ENCODE results near the gene ABHD1.

Gene ABHD1

GRCh38 chr2:27136751-27137150, 13.1 kb downstream of the ABHD1 start:
- no peak for DNase-seq (ENCODE audit: low spot score)

GRCh38 chr2:27137322-27137935, 13.8 kb downstream of the ABHD1 start:
- no peak for DNase-seq (ENCODE audit: low spot score)

GRCh38 chr2:27138111-27138510, 14.5 kb downstream of the ABHD1 start:
- no peak for DNase-seq (ENCODE audit: low spot score)

GRCh38 chr2:27139310-27139709, 15.7 kb downstream of the ABHD1 start, which contains the start of gene PRR30:
TSS of gene PRR30 (minus strand) at chr2:27139410. CDS start at chr2:27138329, 1,081 bp downstream.
- DNase-seq (ENCODE audit: low spot score) = no peak

- DNase-seq (ENCODE audit: low spot score) = no peak
Measured at GRCh38 chr2:27143285-27143684, 19.7 kb downstream of the ABHD1 start.

- DNase-seq (ENCODE audit: low spot score) = no peak
Measured at GRCh38 chr2:27145682-27146081, 22.1 kb downstream of the ABHD1 start.

GRCh38 chr2:27147935-27148334, 24.3 kb downstream of the ABHD1 start:
- DNase-seq (ENCODE audit: low spot score) = no peak

GRCh38 chr2:27148801-27149439, 25.3 kb downstream of the ABHD1 start, which contains the start of gene TCF23:
TSS of gene TCF23 (plus strand) at chr2:27149004. CDS start at chr2:27149134, 130 bp downstream.
- no peak for DNase-seq (ENCODE audit: low spot score)

GRCh38 chr2:27149570-27150405, 26.2 kb downstream of the ABHD1 start:
- DNase-seq (ENCODE audit: low spot score) = no peak

GRCh38 chr2:27150639-27151230, 27.1 kb downstream of the ABHD1 start:
- DNase-seq (ENCODE audit: low spot score) = no peak

- DNase-seq (ENCODE audit: low spot score) = no peak
Measured at GRCh38 chr2:27152102-27152795, 28.6 kb downstream of the ABHD1 start.

GRCh38 chr2:27152796-27153464, 29.3 kb downstream of the ABHD1 start:
- DNase-seq (ENCODE audit: low spot score) = no peak

GRCh38 chr2:27154488-27154887, 30.9 kb downstream of the ABHD1 start:
- DNase-seq (ENCODE audit: low spot score) = no peak

- DNase-seq (ENCODE audit: low spot score) = no peak
Measured at GRCh38 chr2:27155069-27155520, 31.5 kb downstream of the ABHD1 start.

GRCh38 chr2:27158468-27158867, 34.9 kb downstream of the ABHD1 start:
- DNase-seq (ENCODE audit: low spot score) = no peak

GRCh38 chr2:27159271-27159670, 35.7 kb downstream of the ABHD1 start:
- no peak for DNase-seq (ENCODE audit: low spot score)

- DNase-seq (ENCODE audit: low spot score) = no peak
Measured at GRCh38 chr2:27160191-27160590, 36.6 kb downstream of the ABHD1 start.

GRCh38 chr2:27162151-27163121, 38.8 kb downstream of the ABHD1 start:
- DNase-seq (ENCODE audit: low spot score) = no peak

GRCh38 chr2:27164960-27165763, 41.5 kb downstream of the ABHD1 start:
- DNase-seq (ENCODE audit: low spot score) = no peak
